SKM-1 (cell line): ENCODE results near the gene TBC1D22A.

Experiments
- DNase-seq: peaks from one replicate; lab custom pipeline; 2025; ENCODE audit not compliant: unreplicated experiment; lab: John Stamatoyannopoulos, UW

Gene TBC1D22A

DNA sequence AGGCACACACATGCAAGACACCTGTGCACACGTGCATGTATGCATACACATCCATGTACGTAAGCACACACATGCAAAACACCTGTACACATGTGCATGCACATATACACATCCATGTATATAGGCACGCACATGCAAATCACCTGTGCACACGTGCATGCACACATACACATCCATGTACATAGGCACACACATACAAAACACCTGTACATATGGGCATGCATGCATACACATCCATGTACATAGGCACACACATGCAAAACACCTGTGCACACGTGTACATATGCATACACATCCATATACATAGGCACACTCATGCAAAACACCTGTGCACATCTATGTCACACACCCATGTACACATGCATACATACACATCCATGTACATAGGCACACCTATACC, 458.3 kb downstream of the TBC1D22A start:
- DNase-seq: no peak

DNA sequence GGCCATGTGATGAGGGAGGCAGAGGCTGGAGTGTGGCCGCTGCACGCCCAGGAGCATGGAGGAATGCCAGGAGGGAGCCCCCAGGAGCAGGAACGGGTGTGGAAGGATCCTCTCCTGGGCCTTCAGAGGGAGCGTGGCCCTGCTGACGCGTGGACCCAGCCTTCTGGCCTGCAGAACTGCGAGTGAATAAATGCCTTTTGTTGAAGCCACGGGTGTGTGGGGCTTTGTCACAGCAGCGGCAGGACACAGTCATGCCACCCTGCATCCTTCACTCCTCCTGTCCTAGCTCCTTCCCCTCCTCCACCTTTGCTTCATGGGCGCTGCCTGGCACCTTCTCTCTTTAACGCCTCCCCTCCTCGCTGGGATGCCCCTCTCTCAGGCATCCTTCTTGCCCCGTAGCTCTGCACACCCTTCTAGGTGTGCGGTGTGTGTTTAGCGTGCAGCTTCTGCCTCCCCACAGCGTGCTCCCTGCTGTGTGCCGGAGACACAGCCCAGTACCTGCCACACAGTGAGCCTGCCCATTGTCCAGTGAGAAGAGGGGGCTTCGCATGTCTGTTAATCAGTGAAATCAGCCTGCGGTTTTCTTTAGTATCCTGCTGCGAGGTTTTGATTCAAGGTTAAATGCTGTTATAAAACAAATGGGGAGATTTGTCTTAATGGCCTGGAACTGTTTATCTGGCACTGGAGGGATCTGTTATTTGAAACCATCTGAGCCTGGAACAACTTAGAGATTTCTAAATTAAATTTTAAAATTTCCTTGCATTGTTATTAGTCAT, 459.6 kb downstream of the TBC1D22A start:
- DNase-seq: no peak
